Smooth muscle cell (in vitro differentiated cells): Measurements from ENCODE around the gene GOSR1. TPM values are rescaled to one million over a fixed set of nuclear protein-coding genes. Genes with fewer than 3 reads are reported as not detected.
A peak's percentile ranks its signal among the peaks of the same experiment; 100 is the strongest.

Experiments used
- DNase-seq: peaks from one replicate; lab custom pipeline; 2025; ENCODE audit not compliant: unreplicated experiment; lab: John Stamatoyannopoulos, UW
- H2AFZ ChIP-seq: fragments of 200-600 bp; sonication (generic); 2 replicates; pipeline ENCODE4 v1.6.0; 2016; ENCODE audit warnings: antibody characterized with exemption, low read depth, mild to moderate bottlenecking
- H3F3A ChIP-seq: fragments of 200-600 bp; sonication (generic); 2 replicates; pipeline ENCODE4 v1.6.0; 2017; ENCODE audit warnings: antibody characterized with exemption, low read depth
- H3K27ac ChIP-seq: fragments of 200-600 bp; sonication (generic); 2 replicates; pipeline ENCODE4 v1.5.1; 2016; ENCODE audit warnings: low read depth, mild to moderate bottlenecking
- H3K27me3 ChIP-seq: fragments of 200-600 bp; sonication (generic); 2 replicates; pipeline ENCODE4 v1.6.1; 2016; ENCODE audit warnings: low read depth, mild to moderate bottlenecking
- H3K36me3 ChIP-seq: fragments of 200-600 bp; sonication (generic); 2 replicates; pipeline ENCODE4 v1.5.1; 2016; ENCODE audit warnings: low read depth
- H3K4me1 ChIP-seq: fragments of 200-600 bp; sonication (generic); 2 replicates; pipeline ENCODE4 v1.5.1; 2016; ENCODE audit warnings: low read depth
- H3K4me2 ChIP-seq: fragments of 200-600 bp; sonication (generic); 2 replicates; pipeline ENCODE4 v1.6.0; 2016; ENCODE audit warnings: mild to moderate bottlenecking
- H3K4me3 ChIP-seq: fragments of 200-600 bp; sonication (generic); 2 replicates; pipeline ENCODE4 v1.5.1; 2016; ENCODE audit warnings: mild to moderate bottlenecking
- H3K79me2 ChIP-seq: fragments of 200-600 bp; sonication (generic); 2 replicates; pipeline ENCODE4 v1.6.0; 2016; ENCODE audit warnings: low read depth, mild to moderate bottlenecking
- H3K9ac ChIP-seq: fragments of 200-600 bp; sonication (generic); 2 replicates; pipeline ENCODE4 v1.6.0; 2016; ENCODE audit warnings: low read depth
- H3K9me3 ChIP-seq: fragments of 200-600 bp; sonication (generic); replicated peaks from 2 replicates; pipeline ENCODE4 v1.5.1; 2016; ENCODE audit warnings: low read depth
- H4K20me1 ChIP-seq: fragments of 200-600 bp; sonication (generic); 2 replicates; pipeline ENCODE4 v1.6.0; 2016; ENCODE audit warnings: low read depth
- CTCF ChIP-seq: fragments of 200-600 bp; sonication (generic); IDR thresholded peaks from 2 replicates; pipeline ENCODE4 v1.5.1; 2017; ENCODE audit warnings: borderline replicate concordance, mild to moderate bottlenecking, antibody characterized with exemption; ENCODE audit not compliant: insufficient read depth, poor library complexity, severe bottlenecking
- WGBS: methylation state at CpG from one replicate; pipeline ENCODE4 v1.1.7; 2016; ENCODE audit warnings: low lambda C conversion rate; 5-methylcytosine and 5-hydroxymethylcytosine counted together
- polyA plus RNA-seq: library from polyadenylated mRNA; unstranded; fragments of >200 nt; fragmentation: Nextera tagmentation; extraction: Ambion mirVana; gene quantifications from 2 replicates; pipeline ENCODE4 v1.2.1, GENCODE V29; 2016
- total RNA-seq: library from RNA; depleted of rRNA; stranded (reverse); fragments of >200 nt; gene quantifications from 2 replicates; pipeline ENCODE4 v1.2.3, GENCODE V29; 2014

Gene GOSR1
- total and polyA plus RNA-seq, 2 experiments from 2014 or later = 48.3 to 81.0 TPM

- Histone ChIP-seq H3K9ac (no peak overlapping the region), H3K79me2 (peaks cover 6% of the 10 kb centered on the region), H3F3A (no peaks in the 10 kb centered on the region), H3K9me3 (no peaks in the 10 kb centered on the region), H4K20me1 (peaks cover 3% of the 10 kb centered on the region), H3K27me3 (no peaks in the 10 kb centered on the region), H3K4me2 (no peak overlapping the region), H3K27ac (no peak overlapping the region), H3K4me1 (no peaks in the 10 kb centered on the region), H2AFZ (no peak overlapping the region), H3K4me3 (no peak overlapping the region), H3K36me3 (peaks cover 36% of the 10 kb centered on the region)
- WGBS = 97% methylated on average over 2 of the region's 2 CpGs
- DNase-seq = no peak
- TF ChIP-seq CTCF = no peak
These were observed 16.6 kb downstream of the GOSR1 start for GRCh38 chr17:30493780-30494179.

- no peak overlapping the region for H3K4me3 ChIP-seq
- no peaks in the 10 kb centered on the region for H3K27me3 ChIP-seq
- H3K27ac ChIP-seq = no peak overlapping the region
- no peaks in the 10 kb centered on the region for H3K9me3 ChIP-seq
- no peak for TF ChIP-seq CTCF
- DNase-seq = no peak
- H2AFZ ChIP-seq = no peak overlapping the region
- no peak overlapping the region for H3K4me2 ChIP-seq
- no peaks in the 10 kb centered on the region for H3K4me1 ChIP-seq
- H3K79me2 ChIP-seq = peaks cover 11% of the 10 kb centered on the region
- no peak overlapping the region for H3K9ac ChIP-seq
- H4K20me1 ChIP-seq = peaks cover 8% of the 10 kb centered on the region
- H3K36me3 ChIP-seq = peaks cover 40% of the 10 kb centered on the region
- no peaks in the 10 kb centered on the region for H3F3A ChIP-seq
These were observed 18.4 kb downstream of the GOSR1 start for GRCh38 chr17:30495586-30495985.

- no peak for TF ChIP-seq CTCF
- Histone ChIP-seq H3K79me2 (peaks cover 14% of the 10 kb centered on the region), H3K4me3 (no peak overlapping the region), H2AFZ (no peak overlapping the region), H3K27ac (peak overlapping the region; percentile 49), H3F3A (peaks cover 8% of the 10 kb centered on the region), H3K36me3 (peaks cover 24% of the 10 kb centered on the region), H3K4me1 (no peaks in the 10 kb centered on the region), H3K4me2 (no peak overlapping the region), H3K27me3 (no peaks in the 10 kb centered on the region), H3K9me3 (no peaks in the 10 kb centered on the region), H3K9ac (no peak overlapping the region), H4K20me1 (peaks cover 46% of the 10 kb centered on the region)
- DNase-seq = no peak
- 42% methylated on average over 4 of the region's 4 CpGs for WGBS
These were observed 26.4 kb downstream of the GOSR1 start for GRCh38 chr17:30503558-30503957.

- no peaks in the 10 kb centered on the region for H3K9me3 ChIP-seq
- H3K36me3 ChIP-seq = peaks cover 14% of the 10 kb centered on the region
- no peak overlapping the region for H3K9ac ChIP-seq
- H3K79me2 ChIP-seq = peaks cover 25% of the 10 kb centered on the region
- no peak for DNase-seq
- H3F3A ChIP-seq = peaks cover 8% of the 10 kb centered on the region
- 79% methylated on average over 6 of the region's 6 CpGs for WGBS
- no peak for TF ChIP-seq CTCF
- H4K20me1 ChIP-seq = peaks cover 48% of the 10 kb centered on the region
- H3K4me1 ChIP-seq = no peaks in the 10 kb centered on the region
- no peak overlapping the region for H3K4me3 ChIP-seq
- H3K27ac ChIP-seq = no peak overlapping the region
- H3K4me2 ChIP-seq = no peak overlapping the region
- H3K27me3 ChIP-seq = no peaks in the 10 kb centered on the region
- H2AFZ ChIP-seq = no peak overlapping the region
These were observed 28.7 kb downstream of the GOSR1 start for GRCh38 chr17:30505868-30506417.
